ENCODE data around the gene ATRNL1. TPM values are rescaled to one million over a fixed set of nuclear protein-coding genes. Genes with fewer than 3 reads are reported as not detected.
"Not testable (repeated sequence)": the region's sequence is repeated elsewhere in the genome, so short reads cannot be mapped to it uniquely, and the experiment has no call there.

ATRNL1 gene
- total RNA-seq, 1 experiment from 2014 or later: not detected

DNA sequence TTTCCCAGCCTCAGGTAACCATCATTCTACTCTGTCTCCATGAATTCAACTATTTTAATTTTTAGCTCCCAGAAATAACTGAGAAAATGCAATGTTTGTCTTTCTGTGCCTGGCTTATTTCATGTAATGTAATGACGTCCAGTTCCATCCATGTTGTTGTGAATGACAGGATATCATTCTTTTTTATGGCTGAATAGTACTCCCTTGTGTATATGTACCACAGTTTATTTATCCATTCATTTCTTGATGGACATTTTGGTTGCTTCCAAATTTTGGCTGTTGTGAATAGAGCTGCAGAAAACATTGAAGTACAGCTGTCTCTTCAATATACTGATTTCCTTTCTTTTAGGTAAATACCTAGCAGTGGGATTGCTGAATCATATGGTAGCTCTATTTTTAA lies 10.5 kb downstream of the ATRNL1 start:
- BruUV-seq (replicated peaks): no TSS peak
- POLR2A ChIA-PET: no interaction called here
- no peak overlapping the region for H3K4me3 ChIP-seq (ENCODE audit: low read depth, low read length)

DNA sequence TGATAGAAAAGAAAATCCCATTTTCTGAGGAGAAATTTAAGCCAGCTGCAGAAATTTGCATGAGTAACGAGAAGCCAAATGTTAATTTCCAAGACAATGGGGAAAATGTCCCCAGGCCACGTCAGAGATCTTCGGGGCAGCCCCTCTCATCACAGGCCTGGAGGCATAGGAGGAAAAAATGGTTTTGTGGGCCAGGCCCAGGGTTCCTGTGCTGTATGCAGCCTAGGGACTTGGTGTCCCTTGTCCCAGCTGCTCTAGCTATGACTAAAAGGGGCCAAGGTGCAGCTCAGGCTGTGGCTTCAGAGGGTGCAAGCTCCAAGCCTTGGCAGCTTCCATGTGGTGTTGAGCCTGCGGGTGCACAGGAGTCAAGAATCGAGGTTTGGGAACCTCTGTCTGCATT lies 12.2 kb downstream of the ATRNL1 start:
- not testable (repeated sequence) for H3K27me3 Mint-ChIP-seq (ENCODE audit: insufficient read depth, unreplicated experiment); H3K36me3 Mint-ChIP-seq (ENCODE audit: insufficient read depth, unreplicated experiment)
- peaks cover 38% of the 10 kb centered on the region for H3K9me3 Mint-ChIP-seq (ENCODE audit: unreplicated experiment)

More for the DNA sequence above, 10.5 kb downstream of the ATRNL1 start:
- H3K36me3 Mint-ChIP-seq (ENCODE audit: insufficient read depth, unreplicated experiment): no peaks in the 10 kb centered on the region
- Histone ChIP-seq H3K4me1 (no peaks in the 10 kb centered on the region), H3K9me3 (peaks cover 28% of the 10 kb centered on the region), H3K27me3 (replicated peaks; ENCODE audit: control insufficient read depth, insufficient read depth, low read length) (no peaks in the 10 kb centered on the region), H3K36me3 (ENCODE audit: control insufficient read depth, insufficient read depth, low read length) (no peaks in the 10 kb centered on the region)
- no peaks in the 10 kb centered on the region for H3K4me1 Mint-ChIP-seq (ENCODE audit: low read depth, unreplicated experiment)
- no peak overlapping the region for H3K27ac Mint-ChIP-seq (ENCODE audit: unreplicated experiment)
- DNase-seq: no peak
- TF ChIP-seq, protein P1, sequence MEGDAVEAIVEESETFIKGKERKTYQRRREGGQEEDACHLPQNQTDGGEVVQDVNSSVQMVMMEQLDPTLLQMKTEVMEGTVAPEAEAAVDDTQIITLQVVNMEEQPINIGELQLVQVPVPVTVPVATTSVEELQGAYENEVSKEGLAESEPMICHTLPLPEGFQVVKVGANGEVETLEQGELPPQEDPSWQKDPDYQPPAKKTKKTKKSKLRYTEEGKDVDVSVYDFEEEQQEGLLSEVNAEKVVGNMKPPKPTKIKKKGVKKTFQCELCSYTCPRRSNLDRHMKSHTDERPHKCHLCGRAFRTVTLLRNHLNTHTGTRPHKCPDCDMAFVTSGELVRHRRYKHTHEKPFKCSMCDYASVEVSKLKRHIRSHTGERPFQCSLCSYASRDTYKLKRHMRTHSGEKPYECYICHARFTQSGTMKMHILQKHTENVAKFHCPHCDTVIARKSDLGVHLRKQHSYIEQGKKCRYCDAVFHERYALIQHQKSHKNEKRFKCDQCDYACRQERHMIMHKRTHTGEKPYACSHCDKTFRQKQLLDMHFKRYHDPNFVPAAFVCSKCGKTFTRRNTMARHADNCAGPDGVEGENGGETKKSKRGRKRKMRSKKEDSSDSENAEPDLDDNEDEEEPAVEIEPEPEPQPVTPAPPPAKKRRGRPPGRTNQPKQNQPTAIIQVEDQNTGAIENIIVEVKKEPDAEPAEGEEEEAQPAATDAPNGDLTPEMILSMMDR (IDR thresholded peaks at IDR 0.05; ENCODE audit: insufficient read depth in 1 of 2, low read depth in 1 of 2, low read length in 1 of 2, severe bottlenecking in 1 of 2, unreplicated experiment in 1 of 2): no peak
- CTCF ChIA-PET: no interaction called here
- peaks cover 12% of the 10 kb centered on the region for H3K27me3 Mint-ChIP-seq (ENCODE audit: insufficient read depth, unreplicated experiment)
- H3K9me3 Mint-ChIP-seq (ENCODE audit: unreplicated experiment): peaks cover 38% of the 10 kb centered on the region
- no peak overlapping the region for H3K4me3 Mint-ChIP-seq (ENCODE audit: unreplicated experiment)
- intact Hi-C loops (cut with micrococcal nuclease; ENCODE audit: unreplicated experiment): no loop called here

GRCh38 chr10:115107830-115108229 lies 14.7 kb downstream of the ATRNL1 start:
- ChIA-PET CTCF (no interaction called here), POLR2A (no interaction called here)
- TF ChIP-seq, protein P1 (IDR thresholded peaks at IDR 0.05; ENCODE audit: insufficient read depth in 1 of 2, low read depth in 1 of 2, low read length in 1 of 2, severe bottlenecking in 1 of 2, unreplicated experiment in 1 of 2): no peak
- no peaks in the 10 kb centered on the region for H3K4me1 ChIP-seq
- Mint-ChIP-seq H3K36me3 (ENCODE audit: insufficient read depth, unreplicated experiment) (no peaks in the 10 kb centered on the region), H3K27ac (ENCODE audit: unreplicated experiment) (no peak overlapping the region), H3K9me3 (ENCODE audit: unreplicated experiment) (peaks cover 44% of the 10 kb centered on the region), H3K4me1 (ENCODE audit: low read depth, unreplicated experiment) (no peaks in the 10 kb centered on the region), H3K4me3 (ENCODE audit: unreplicated experiment) (no peak overlapping the region), H3K27me3 (ENCODE audit: insufficient read depth, unreplicated experiment) (peaks cover 12% of the 10 kb centered on the region)
- DNase-seq: no peak
- no peaks in the 10 kb centered on the region for H3K36me3 ChIP-seq (ENCODE audit: control insufficient read depth, insufficient read depth, low read length)
- H3K9me3 ChIP-seq: peaks cover 25% of the 10 kb centered on the region
- intact Hi-C loops (cut with micrococcal nuclease; ENCODE audit: unreplicated experiment): no loop called here
- no peak overlapping the region for H3K4me3 ChIP-seq (ENCODE audit: low read depth, low read length)
- BruUV-seq (replicated peaks): no TSS peak
- H3K27me3 ChIP-seq (replicated peaks; ENCODE audit: control insufficient read depth, insufficient read depth, low read length): no peaks in the 10 kb centered on the region

More for the DNA sequence above, 12.2 kb downstream of the ATRNL1 start:
- BruUV-seq (replicated peaks); intact Hi-C loops (cut with micrococcal nuclease; ENCODE audit: unreplicated experiment); H3K4me1 ChIP-seq; POLR2A ChIA-PET; H3K4me3 ChIP-seq (ENCODE audit: low read depth, low read length); DNase-seq; H3K27me3 ChIP-seq (replicated peaks; ENCODE audit: control insufficient read depth, insufficient read depth, low read length); H3K4me3 Mint-ChIP-seq (ENCODE audit: unreplicated experiment); H3K27ac Mint-ChIP-seq (ENCODE audit: unreplicated experiment); H3K4me1 Mint-ChIP-seq (ENCODE audit: low read depth, unreplicated experiment); H3K36me3 ChIP-seq (ENCODE audit: control insufficient read depth, insufficient read depth, low read length); CTCF ChIA-PET: not testable (repeated sequence)
- H3K9me3 ChIP-seq: peaks cover 25% of the 10 kb centered on the region

- H3K27ac Mint-ChIP-seq (ENCODE audit: unreplicated experiment): no peak overlapping the region
- no peak overlapping the region for H3K4me3 Mint-ChIP-seq (ENCODE audit: unreplicated experiment)
- no peak overlapping the region for H3K4me3 ChIP-seq (ENCODE audit: low read depth, low read length)
- TF ChIP-seq, protein P1 (IDR thresholded peaks at IDR 0.05; ENCODE audit: insufficient read depth in 1 of 2, low read depth in 1 of 2, low read length in 1 of 2, severe bottlenecking in 1 of 2, unreplicated experiment in 1 of 2): no peak
- H3K27me3 Mint-ChIP-seq (ENCODE audit: insufficient read depth, unreplicated experiment): peaks cover 12% of the 10 kb centered on the region
- H3K36me3 Mint-ChIP-seq (ENCODE audit: insufficient read depth, unreplicated experiment): no peaks in the 10 kb centered on the region
- no peaks in the 10 kb centered on the region for H3K27me3 ChIP-seq (replicated peaks; ENCODE audit: control insufficient read depth, insufficient read depth, low read length)
- BruUV-seq (replicated peaks): no TSS peak
- no peaks in the 10 kb centered on the region for H3K4me1 ChIP-seq
- H3K9me3 ChIP-seq: peaks cover 3% of the 10 kb centered on the region; the same call in 1 of the 2 replicates
- no peaks in the 10 kb centered on the region for H3K36me3 ChIP-seq (ENCODE audit: control insufficient read depth, insufficient read depth, low read length)
- ChIA-PET CTCF (no interaction called here), POLR2A (no interaction called here)
- intact Hi-C loops (cut with micrococcal nuclease; ENCODE audit: unreplicated experiment): no loop called here
- peaks cover 8% of the 10 kb centered on the region for H3K9me3 Mint-ChIP-seq (ENCODE audit: unreplicated experiment)
- DNase-seq: no peak
- no peaks in the 10 kb centered on the region for H3K4me1 Mint-ChIP-seq (ENCODE audit: low read depth, unreplicated experiment)
Measured at GRCh38 chr10:115117301-115117700, 24.1 kb downstream of the ATRNL1 start.

All from Caco-2 (cell line).